GM21576 (cell line): Measurements from ENCODE around the gene AUTS2.

Experiments used
- ATAC-seq: cut with Tn5 transposase; IDR thresholded peaks from one replicate; pipeline ENCODE4 v1.9.1; 2021; ENCODE audit warnings: mild to moderate bottlenecking, moderate library complexity; ENCODE audit not compliant: unreplicated experiment

Gene AUTS2

DNA sequence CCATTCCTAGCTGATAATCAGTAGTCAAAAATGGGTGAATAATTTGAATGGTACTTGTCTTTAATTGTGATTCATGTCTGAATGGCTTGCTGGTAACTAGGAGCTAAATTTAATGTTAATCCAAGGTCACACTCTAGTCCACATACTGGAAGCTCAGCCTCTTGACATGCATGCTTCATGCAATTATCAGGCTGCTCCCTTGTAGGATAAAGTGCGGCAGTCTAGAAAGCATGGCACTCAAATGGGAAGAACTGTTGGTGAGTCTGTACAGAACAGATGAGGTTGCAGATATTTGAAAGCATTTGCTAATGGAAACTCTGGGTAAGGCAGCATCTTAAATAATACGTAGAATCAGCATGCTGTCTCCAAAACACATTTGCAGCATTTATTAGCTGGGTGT, 499.4 kb downstream of the AUTS2 start:
- no peak for ATAC-seq

DNA sequence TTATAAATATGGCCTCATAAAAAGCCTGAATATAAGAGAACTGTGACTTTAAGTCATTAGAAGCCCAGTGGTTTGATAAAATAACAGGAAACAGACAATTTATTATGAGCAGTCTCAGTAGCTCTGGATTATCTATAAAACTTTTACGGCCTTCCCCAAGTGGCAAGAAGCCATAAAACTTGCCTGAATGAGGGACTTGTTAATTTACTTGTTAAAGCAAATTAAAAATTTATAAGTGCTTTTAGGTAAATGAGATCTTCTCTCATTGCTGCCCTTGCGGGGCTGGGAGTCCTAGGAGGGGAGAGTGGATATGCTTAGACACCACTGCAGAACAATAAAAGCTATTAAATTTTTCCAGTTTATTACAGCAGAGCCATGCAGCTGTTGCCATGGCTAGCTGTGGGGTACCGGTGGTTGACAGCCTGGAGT, 499.9 kb downstream of the AUTS2 start:
- ATAC-seq: no peak

DNA sequence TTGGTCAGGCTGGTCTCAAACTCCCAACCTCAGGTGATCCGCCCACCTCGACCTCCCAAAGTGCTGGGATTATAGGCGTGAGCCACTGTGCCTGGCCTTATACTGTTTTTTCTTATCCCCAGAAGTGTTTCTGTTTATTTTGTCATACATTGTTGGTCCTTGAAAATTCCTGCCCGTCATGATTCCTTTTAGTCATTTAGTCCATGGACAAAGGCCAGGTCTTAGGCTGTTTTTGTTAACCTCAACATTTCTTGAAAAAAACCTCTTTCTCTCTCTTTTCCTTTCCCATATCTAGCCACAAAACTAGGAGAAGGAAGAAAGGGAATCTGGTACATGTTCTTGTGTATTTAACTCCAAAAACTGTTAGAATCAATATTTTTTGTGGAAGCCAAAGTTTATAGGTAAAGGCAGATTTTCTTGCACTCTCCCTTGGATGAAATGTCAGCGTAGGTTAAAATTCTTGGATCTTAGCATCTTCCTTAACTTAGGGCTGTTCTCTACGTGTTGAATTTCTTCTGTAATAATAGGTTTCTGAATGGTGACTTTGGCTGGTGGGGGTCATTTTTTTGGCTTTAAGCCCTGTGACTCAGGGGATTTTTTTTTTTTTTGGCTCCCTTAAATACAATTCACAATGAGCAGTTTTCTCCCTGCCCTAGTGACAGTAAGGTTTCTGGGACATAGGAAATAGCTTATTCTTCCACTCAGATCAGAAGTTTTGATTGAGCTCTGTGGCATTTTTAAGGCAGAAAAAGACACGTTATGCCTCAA, 500.8 kb downstream of the AUTS2 start:
- ATAC-seq: no peak

DNA sequence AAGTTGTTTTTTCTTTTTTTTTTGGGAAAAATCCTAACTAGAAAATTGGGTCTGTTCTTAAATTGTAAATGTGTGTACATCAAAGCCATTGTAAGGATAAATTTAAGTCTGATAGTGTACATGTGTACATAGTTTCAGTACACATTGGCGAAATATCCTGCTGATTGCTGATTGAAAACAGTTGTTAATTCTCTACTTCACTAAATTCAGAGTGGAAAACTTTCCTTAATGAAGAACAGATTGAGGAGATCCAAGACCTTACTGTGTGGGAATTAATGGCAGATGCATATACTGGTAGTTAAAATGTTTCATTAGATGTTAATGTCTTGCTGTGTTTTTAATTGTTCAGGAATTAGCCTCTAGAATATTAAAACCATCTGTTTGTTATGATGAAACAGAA, 506.0 kb downstream of the AUTS2 start:
- no peak for ATAC-seq

DNA sequence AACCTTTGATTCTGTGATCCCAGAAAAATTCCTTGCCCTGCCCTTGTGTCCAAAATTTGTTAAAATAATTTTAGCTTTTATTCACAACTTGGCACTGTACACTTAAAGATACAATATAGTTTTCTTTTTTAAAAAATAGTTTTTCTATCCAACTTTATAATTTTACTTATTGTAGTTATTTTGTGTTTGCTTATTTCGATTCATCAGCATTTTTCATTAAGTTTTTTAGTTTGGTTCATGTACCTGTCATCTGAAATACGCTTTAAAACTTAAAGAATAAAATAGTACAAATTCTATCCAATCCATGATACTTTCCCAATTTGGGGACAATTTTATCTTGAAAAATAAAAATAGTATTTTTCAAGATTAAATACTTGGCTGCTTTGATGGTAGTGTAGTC, 514.8 kb downstream of the AUTS2 start:
- no peak for ATAC-seq

DNA sequence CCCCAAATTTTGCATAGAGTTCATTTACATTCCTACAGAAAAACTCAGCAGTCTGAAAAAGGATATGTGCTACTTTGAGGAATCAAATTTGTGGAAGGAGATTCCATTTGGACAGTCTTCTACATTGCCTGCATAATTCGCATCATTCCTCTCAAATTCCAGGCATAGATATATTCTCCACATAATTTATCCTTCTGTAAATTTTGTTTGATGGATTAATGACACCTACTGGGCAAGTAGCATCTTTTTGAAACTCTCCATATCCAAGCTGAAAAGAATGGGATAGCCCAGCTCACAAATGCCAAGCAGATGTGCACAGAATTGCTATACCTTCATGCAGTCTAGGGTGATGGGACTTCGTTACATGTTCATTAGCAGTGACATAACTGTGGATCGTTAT, 515.3 kb downstream of the AUTS2 start:
- ATAC-seq: no peak

DNA sequence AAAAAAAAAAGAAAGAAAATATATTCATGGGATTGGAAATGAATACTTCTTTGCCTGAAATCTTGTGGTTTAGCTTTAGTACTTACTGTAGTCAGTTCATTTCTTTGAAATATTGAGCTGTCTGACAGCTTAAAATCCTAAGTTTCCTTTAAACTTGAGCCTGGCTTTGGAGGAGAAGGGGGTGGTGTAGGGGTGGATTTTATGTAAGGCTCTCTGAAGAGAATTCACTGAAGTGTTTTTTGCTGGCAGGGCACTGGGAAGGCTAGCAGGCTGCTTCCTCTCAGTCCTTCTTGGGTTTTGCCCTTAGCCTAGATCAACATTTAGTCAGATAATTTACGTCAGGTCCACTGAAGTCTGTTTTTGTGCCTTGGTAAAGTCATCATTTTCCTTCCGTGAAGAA, 516.5 kb downstream of the AUTS2 start:
- ATAC-seq: no peak

DNA sequence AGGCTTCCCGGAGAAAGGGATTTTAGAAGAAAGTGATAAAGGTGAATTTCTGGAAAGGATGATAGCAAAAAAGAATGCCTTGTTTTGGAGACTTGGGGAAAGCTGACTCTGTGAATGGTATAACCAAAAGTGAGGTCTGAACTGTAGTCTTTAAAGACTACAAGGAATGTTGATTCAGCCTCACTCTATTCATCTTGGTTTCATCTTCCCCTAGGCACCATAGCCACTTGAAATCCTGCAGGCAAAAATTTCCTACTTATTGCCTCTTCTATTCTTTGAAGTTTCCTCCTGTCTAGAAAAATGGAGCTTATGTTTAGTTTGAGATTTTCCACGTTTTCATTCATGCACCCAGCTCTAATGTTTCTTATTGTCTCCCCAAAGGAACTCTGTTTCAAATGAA, 518.0 kb downstream of the AUTS2 start:
- ATAC-seq: no peak

DNA sequence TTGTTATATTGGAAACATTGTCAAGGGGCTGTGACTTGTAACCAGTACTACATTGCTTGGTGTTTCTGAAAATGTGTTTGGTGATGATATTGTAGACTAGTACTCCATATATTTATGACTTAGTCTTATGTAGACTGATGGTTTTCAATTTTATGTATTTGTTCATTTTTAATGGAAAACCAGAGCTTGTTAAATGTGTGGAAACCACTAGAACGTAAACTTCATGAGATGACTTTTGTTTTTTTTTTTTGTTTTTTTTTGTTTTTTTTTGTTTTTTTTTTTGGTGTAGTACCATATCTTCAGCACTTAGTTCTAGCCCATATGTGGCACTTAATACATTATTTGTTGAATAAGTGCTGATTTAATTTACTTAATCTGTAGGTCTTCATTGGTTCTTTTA, 518.6 kb downstream of the AUTS2 start:
- ATAC-seq: no peak

DNA sequence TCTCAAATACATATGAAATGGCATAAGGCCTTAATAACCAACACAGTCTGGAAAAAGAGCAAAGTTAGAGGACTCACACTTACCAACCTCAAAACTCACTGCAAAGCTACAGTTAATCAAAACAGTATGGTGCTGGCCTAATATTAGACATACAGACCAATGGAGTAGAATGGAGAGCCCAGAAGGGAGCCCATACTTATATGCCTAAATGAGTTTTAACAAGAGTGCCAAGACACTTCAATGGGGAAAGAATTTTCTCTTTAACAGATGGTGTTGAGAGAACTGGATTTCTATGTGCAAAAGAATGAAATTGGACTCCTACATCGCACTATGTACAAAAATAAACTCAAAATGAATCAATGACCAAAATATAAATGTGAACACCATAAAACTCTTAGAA, 522.6 kb downstream of the AUTS2 start:
- no peak for ATAC-seq

DNA sequence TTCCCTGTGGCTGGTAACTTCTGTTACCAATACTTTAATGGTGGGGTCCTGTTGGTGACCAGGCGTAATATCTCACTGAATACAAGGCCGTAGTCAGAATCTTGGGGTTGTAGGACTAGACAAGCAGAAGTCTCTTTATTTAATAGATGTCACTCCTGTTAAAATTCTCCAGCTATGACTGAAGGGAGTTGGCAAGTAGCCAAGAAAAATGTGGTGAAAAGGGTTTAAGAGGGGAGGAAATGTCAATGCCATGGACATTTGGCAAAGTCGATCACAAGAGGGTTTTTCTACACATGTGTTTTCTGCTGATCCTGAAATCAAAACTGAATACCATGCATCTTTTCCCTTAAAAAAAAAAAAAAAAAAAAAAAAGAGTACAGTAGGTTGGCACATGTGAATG, 533.5 kb downstream of the AUTS2 start:
- ATAC-seq: no peak

DNA sequence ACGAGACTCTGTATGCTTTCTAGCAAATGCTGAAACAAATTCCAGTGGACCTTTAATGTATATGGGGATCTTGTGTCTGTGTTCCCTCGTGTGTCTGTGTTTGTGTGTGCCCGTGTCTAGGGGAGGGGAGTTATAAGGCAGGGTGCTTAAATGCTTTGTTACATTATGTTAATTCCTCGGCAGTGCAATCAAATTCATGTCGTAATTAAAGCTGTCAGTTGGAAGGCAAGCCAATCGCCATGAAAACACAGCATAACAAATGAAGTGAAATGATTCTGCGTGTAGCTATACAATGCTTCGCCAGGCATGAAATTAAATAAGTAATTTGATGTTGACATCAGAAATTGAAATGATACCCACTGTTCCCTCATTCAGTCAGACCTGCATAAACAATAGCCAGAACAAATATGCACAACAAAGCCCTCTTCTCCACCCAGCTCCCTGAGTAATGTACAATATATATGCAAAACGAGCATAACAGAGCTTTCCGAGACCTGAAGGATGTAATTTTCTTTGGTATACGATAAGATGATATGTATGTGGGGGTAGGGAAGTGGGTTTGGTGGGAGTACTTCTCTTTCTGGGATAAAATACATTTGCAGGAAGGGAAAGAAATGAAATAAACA, 534.1 kb downstream of the AUTS2 start:
- ATAC-seq: no peak

DNA sequence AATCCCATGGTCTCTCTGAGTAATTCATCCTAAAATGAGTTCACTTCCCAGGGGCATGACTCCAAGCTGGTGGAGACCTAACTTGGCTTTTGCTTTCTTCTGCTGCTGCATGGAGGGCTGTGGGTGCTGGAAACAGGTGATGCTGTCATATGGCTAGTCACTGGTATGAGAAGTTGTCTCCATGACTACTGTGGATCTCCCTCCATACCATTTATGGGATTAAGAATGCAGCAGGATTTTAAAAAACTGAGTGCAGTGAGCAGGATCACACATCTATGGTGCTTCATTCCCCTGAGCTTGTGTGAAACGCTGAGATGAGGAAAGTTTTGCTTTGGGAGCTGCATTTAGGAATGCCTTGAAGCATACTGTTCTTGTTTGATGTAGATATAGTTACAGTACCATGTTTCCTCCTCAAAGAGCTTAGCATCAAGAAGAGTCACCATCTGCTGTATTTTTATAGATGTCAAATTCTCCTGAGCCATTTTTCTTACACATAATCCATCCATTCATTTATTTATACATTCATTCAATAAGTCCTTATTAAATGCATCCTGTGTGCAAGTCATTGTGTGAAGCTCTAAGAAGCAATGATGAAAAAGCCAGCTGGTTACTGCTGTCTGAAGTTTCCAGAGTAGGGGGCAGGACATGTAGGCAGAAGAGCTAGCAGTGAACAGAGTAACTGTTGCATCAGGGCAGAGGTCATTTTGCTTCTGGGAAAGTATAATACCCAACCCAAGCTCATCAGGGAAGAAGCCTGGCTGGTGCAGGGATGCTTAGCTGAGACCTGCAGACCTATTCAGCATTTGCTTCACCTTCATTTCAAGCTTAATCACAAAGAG, 534.8 kb downstream of the AUTS2 start:
- no peak for ATAC-seq

DNA sequence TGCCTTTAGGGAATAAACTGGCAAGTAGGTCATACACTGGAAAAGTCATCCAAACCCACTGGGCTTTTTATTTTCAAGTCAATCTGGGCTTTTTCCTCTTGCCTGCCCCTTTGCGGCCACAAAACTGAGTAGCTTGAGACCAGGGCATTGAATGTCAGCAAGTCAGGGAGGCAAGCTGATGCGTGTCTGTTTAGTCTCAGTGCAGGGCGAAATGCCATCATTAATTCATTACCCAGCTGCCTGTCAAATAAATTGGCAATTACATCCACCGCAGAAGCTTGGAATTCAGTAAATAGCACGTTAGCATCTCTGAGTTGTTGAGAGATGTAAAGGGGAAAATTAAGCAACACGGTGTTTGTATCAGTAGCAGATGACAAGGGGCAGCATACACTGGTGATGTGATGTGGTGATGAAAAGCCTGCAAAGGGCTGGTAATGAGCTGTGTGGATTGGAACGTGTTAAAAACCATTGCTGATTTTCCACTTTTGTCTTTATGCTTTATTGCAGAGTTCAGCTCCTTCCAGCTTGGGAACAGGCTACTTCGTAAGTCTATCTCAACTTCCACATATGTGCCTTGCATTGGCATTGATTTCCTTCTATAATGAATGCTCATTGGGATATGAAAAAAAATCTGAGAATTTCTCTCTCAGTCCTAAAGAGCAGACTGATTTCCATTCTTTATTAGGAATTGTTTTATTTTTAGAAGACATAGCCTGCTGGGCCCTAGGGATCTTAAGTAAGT, 535.9 kb downstream of the AUTS2 start:
- no peak for ATAC-seq

DNA sequence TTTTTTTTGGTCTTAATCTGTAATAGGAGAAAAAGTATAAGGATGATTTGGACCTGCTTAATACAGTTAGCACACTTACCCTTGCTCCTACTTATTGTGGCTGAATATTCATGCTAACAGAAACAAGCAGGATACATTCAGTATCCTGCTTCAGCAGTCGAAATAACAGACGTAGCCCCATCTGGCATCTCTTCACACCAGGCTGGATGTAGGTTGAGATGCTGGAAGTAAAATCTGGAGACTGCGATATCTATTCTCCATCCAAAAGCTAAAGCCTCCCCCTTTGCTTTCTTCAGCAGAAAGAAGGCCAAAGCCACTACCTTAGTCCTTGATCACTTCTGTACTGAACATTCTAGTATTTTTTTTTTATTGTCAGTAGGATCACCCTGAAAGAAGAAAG, 537.4 kb downstream of the AUTS2 start:
- ATAC-seq: no peak

DNA sequence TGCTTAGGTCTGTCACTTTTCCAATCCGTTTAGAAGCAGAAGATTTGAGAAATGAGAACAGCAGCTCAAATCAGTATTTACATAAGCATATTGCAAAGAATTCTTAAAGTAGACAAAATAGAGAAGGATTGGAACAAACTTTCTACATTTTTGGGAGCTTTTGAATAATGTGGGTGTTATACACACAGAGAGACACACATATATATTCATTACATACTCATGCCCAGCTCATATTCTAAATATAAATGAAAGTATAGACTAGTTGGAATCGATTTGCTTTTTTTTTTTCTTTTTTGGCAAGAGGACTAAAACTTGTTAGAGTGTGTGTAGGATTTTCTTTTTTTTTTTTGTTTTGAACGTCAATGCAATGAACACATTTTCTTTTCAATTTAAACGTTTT, 538.9 kb downstream of the AUTS2 start:
- ATAC-seq: no peak

DNA sequence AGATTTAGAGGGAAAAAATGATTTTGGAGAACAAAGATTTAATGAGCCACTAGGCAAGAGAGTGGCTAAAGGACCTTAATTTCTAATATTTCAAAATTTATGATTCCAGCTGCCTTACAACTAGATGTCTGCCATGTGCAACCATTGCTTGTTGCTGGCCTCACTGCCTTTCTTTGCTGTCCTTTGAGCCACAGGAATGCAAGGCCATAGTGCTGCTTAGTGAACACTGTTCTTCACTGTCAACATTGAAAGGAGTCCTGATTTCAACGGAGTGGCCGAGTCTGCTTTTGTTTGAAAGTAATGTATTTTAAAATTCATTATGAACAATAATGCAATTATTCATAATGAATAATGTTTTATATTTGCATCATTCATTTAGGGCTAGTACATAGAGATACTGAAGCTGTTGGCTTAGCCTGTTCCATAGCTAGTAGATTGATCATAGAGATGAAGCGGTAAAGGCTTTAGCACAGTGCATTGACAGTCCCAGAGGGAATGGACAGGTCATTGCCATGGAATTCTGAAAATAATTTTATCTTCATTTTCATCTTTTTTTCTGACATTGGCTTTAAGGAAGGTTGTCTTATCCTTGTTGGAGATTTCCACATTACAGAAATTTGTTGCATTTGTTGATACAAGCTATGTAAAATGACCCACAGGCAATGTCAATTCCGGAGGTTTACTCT, 544.1 kb downstream of the AUTS2 start:
- no peak for ATAC-seq

DNA sequence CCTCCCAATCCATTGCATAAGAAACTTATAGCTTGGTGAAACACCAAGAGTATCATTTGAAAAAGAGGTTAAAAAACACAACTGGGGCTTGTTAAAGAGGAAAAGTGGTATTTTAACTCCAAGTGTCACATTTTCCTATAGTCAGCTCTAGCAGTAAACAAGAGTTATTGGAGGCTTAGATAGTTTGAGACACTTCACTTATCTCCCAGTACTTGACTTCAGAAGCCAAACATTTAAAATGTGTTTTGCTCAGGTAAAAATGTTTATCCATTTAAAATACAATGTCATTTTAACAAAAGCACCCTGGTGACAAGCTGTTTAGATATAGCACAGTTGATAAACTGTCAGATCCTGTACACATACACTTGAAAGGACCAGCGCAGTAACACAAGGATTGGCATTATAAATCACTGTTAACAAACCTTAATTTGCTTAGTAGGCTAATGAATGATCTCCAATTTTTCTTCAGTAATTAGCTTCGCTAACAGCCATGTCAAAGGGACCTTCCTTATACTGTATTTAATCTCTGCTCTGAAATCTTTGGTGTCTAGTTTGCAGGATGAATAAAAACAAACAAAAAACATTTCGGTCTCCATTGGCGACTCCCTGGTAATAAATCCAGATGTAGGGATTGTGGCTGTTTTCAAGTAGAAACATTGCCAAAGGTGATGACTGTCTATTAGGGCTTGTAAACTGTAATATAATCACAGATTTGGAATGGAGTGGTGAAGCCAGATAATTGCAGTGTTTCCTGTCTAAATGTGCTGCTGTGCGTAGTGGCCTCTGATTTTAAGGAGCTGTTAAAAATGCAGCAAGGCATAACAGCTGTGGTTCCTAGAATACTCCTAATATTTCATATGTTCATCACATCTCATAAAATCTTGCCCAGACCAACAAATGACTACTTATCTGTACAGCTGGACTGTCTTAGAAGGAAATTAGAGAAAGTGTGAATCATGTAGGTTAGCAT, 545.1 kb downstream of the AUTS2 start:
- ATAC-seq: no peak

DNA sequence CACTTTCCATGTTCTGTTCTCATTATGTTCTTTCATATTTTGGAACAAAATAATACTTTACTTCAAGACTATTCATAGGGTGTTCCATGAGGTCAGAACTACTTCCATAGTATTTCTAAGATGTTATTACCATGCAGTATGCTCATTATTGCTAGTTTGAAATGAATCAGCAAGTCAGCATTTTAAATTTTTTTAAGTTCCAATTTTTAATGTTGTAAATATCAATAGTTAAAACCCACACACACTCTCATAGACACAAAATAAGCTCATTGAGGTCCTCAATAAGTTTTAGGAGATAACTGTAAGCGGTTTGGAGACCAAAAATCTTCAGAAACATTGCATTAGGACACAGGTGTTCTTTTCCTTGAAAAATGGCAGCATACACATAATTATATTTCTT, 550.7 kb downstream of the AUTS2 start:
- ATAC-seq: no peak
